ENCODE measurements around the gene CDC42BPA. TPM values are rescaled to one million over a fixed set of nuclear protein-coding genes. Genes with fewer than 3 reads are reported as not detected.

The CDC42BPA gene
- polyA plus RNA-seq, 1 donor (not counting 4 experiments of a cell fraction or from before 2014, with no cell fraction given) = 9.2 TPM

DNA sequence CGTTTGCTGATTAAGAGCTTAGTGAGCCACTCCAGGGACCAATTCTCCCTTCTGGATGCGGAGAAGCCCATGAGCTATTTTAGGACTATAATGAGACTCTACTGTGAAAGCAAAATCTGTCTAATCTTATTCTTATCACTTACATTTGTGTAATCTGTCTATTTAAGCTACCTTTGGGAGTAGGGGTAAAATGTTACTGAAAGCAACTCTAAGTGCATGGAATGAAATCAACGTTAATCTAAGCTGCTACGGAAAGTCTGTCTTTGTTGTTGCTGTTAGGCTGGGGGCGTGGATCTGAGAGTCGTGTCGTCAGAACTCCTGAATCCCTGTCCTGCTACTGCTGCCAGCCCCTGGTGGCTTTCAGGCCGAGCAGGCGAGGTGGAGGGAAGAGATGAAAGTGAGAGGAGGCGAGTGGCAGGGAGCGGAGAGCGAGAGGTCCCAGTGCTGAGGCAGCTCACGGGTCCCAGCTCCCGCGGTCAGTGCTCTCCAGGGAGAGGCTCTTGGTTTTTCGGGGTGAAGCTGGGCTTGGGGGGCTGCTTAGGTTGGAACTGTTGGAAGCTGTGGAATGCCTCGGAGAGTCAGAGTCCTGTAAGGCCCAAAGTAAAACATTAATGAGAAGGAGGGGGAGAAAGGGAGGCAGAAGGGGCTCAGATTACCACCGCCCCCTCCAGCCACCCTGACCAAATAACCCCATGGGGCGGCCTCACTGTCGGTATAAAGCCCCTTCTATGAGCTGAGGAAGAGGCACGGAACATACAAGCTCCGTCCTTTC lies 324.3 kb downstream of the CDC42BPA start:
- no peaks in the 10 kb centered on the region for H3K9me3 ChIP-seq (ENCODE audit: control insufficient read depth, low read depth, low read length)
- no peak overlapping the region for H3K4me3 ChIP-seq (ENCODE audit: control insufficient read depth in 2 of 3, extremely low read depth in 1 of 3, insufficient read depth in 2 of 3, low read depth in 1 of 3, low read length in 3 of 3)
- H3K27ac ChIP-seq (ENCODE audit: control insufficient read depth, insufficient read depth, low read length) = no peak overlapping the region
- H3K4me1 ChIP-seq (ENCODE audit: control insufficient read depth, extremely low read depth, insufficient read depth, low read length) = no peaks in the 10 kb centered on the region
- H3K9me1 ChIP-seq (ENCODE audit: control insufficient read depth, extremely low read depth, insufficient read depth, low read length) = no peaks in the 10 kb centered on the region
- no peak overlapping the region for H3K4me2 ChIP-seq (ENCODE audit: control insufficient read depth, extremely low read depth, insufficient read depth, low read depth, low read length)
- H3K27me3 ChIP-seq (ENCODE audit: control insufficient read depth, extremely low read depth, insufficient read depth, low read length) = no peaks in the 10 kb centered on the region
- no peaks in the 10 kb centered on the region for H3K79me2 ChIP-seq (ENCODE audit: control insufficient read depth, insufficient read depth, low read length)
- H2AFZ ChIP-seq (ENCODE audit: control insufficient read depth, low read length) = no peak overlapping the region
- peaks cover 4 to 5% of the 10 kb centered on the region in 2 experiments for H3K36me3 ChIP-seq (ENCODE audit: control insufficient read depth in 2 of 2, extremely low read depth in 1 of 2, insufficient read depth in 2 of 2, low read length in 2 of 2)
- dilution Hi-C loops (cut with MboI; ENCODE audit: extremely low pct_ligation_motif_present, low sequenced_read_pairs) = no loop called here
- TF ChIP-seq EZH2 (IDR thresholded peaks at IDR 0.05; ENCODE audit: low read length) (no peak), CTCF (optimal IDR thresholded peaks at IDR 0.05 in 1 of 3, IDR thresholded peaks at IDR 0.05 in 1 of 3, conservative IDR thresholded peaks at IDR 0.05 in 1 of 3; ENCODE audit: extremely low read depth in 1 of 3, insufficient read depth in 2 of 3, low read length in 3 of 3) (no peak)
- no peak for FAIRE-seq
- no peaks in the 10 kb centered on the region for H4K20me1 ChIP-seq (ENCODE audit: control insufficient read depth, extremely low read depth, insufficient read depth, low read length)
- H3K9ac ChIP-seq (ENCODE audit: control insufficient read depth, extremely low read depth, insufficient read depth, low read length) = no peak overlapping the region
- DNase-seq (ENCODE audit: low read depth, low spot score) = no peak

- DNase-seq (ENCODE audit: low read depth, low spot score) (no peak), FAIRE-seq (no peak)
- Histone ChIP-seq H3K4me3 (ENCODE audit: control insufficient read depth in 2 of 3, extremely low read depth in 1 of 3, insufficient read depth in 2 of 3, low read depth in 1 of 3, low read length in 3 of 3) (no peak overlapping the region), H2AFZ (ENCODE audit: control insufficient read depth, low read length) (no peak overlapping the region), H4K20me1 (ENCODE audit: control insufficient read depth, extremely low read depth, insufficient read depth, low read length) (no peaks in the 10 kb centered on the region), H3K27ac (ENCODE audit: control insufficient read depth, insufficient read depth, low read length) (no peak overlapping the region), H3K9ac (ENCODE audit: control insufficient read depth, extremely low read depth, insufficient read depth, low read length) (no peak overlapping the region), H3K9me1 (ENCODE audit: control insufficient read depth, extremely low read depth, insufficient read depth, low read length) (no peaks in the 10 kb centered on the region), H3K4me2 (ENCODE audit: control insufficient read depth, extremely low read depth, insufficient read depth, low read depth, low read length) (no peak overlapping the region), H3K27me3 (ENCODE audit: control insufficient read depth, extremely low read depth, insufficient read depth, low read length) (no peaks in the 10 kb centered on the region), H3K9me3 (ENCODE audit: control insufficient read depth, low read depth, low read length) (no peaks in the 10 kb centered on the region), H3K4me1 (ENCODE audit: control insufficient read depth, extremely low read depth, insufficient read depth, low read length) (no peaks in the 10 kb centered on the region), H3K79me2 (ENCODE audit: control insufficient read depth, insufficient read depth, low read length) (no peaks in the 10 kb centered on the region), H3K36me3 (ENCODE audit: control insufficient read depth in 2 of 2, extremely low read depth in 1 of 2, insufficient read depth in 2 of 2, low read length in 2 of 2) (peaks cover 4 to 5% of the 10 kb centered on the region in 2 experiments)
- dilution Hi-C loops (cut with MboI; ENCODE audit: extremely low pct_ligation_motif_present, low sequenced_read_pairs) = no loop called here
- TF ChIP-seq EZH2 (IDR thresholded peaks at IDR 0.05; ENCODE audit: low read length) (no peak), CTCF (optimal IDR thresholded peaks at IDR 0.05 in 1 of 3, IDR thresholded peaks at IDR 0.05 in 1 of 3, conservative IDR thresholded peaks at IDR 0.05 in 1 of 3; ENCODE audit: extremely low read depth in 1 of 3, insufficient read depth in 2 of 3, low read length in 3 of 3) (no peak)
Measured at GRCh38 chr1:226991920-226992319, 326.4 kb downstream of the CDC42BPA start.
